Measurements from ENCODE around the gene SPEN.
"Not testable (repeated sequence)": the region's sequence is repeated elsewhere in the genome, so short reads cannot be mapped to it uniquely, and the experiment has no call there.

Gene SPEN

DNA sequence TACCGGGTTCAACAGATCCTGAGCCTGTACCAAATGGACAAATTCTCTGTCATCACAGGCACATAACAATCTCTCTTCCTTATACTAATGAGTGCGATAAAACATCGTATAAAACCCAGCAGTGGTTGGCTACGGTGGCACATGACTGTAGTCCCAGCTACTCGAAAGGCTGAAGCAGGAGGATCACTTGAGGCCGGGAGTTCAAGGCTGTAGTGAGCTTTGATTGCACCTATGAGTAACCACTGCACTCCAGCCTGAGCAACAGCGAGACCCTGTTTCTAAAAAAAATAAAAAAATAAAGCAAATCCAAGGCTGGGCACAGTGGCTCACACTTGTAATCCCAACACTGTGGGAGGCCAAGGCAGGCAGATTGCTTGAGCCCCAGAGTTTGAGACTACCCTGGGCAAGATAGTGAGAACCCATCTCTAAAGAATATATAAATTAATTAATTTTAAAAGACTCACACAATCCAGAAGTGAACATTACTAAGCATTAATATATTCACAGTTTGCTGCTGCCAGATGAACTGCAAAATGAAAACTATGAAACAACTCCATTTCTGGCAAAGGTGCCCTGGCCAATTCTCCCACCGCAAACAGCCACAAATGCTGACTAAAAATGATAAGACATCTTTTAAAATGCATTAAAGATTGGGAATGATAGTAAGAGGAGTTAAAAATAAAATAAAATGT is 115.3 kb downstream of the SPEN start:
- no peak for DNase-seq

DNA sequence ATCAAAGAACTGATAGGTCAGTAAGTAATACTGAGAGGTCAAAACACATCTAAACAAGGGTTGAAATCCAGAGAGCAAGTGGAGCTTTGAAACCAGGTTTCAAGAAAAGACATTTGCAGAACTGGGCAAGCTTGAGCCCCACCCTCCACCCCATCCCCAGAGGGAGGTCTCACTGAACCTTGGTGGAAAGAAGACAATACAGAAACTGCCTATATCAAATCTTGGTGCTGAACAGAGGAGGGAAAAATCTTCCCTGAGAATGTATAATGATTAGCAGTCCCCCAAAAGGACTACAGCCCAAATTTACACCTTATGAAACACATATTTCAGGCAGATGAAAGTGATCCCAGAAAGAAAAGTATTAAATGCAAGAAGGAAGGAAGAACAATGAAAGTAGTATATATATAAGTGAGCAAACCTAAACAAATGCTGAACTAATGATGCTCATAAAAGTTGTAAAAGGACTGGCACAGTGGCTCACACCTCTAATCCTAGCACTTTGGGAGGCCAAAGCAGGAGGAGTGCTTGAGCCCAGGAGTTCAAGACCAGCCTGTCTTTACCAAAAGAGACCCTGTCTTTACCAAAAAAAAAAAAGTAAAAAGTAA is 116.0 kb downstream of the SPEN start:
- no peak for DNase-seq

DNA sequence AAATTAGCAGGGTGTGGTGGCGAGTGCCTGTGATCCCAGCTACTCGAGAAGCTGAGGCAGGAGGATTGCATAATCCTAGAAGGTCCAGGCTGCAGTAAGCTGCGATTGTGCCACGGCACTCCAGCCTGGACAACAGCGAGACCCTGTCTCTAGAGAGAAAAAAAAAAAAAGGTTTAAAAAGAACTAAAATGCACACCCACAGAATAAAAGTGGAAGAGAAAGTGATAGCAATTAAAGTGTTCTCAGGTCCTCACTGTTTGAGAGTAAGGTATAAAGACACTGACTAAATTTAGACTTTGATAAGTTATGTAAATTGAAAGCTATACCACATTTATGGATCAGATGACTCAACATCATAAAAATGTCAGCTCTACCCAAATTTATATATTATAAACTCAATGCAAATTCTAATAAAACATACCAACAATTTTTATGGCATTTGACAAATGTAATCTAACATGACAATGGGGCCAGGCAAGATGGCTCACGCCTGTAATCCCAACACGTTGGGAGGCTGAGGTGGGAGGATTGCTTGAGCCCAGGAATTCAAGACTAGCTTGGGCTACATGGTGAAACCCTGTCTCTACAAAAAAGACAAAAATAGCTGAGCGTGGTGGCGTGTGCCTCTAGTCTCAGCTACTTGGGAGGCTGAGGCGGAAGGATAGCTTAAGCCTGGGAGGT is 116.6 kb downstream of the SPEN start:
- DNase-seq = no peak

DNA sequence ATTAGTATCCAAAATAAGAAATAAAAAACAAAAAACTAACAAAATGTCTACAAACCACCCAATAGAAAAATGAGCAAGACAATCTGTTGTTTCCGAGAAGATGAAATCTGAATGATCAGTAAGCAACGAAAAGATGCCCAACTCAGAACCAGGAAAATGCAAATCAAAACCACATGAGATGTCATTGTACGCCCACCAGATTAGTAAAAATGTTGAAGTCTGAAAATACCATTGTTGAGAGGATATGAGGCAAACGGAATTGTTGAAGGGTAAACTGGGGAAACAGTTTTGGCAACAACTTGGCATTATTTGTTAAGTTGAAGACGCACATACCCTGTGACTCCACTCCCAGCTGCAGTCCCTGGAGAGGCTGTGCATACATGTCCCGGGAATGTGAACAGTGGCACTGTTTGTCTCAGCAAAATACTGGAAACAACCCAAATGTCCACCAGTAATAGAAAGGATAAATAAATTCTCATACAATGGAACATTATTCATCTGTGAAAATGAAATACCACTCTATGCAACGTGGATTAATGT is 117.8 kb downstream of the SPEN start:
- no peak for DNase-seq

DNA sequence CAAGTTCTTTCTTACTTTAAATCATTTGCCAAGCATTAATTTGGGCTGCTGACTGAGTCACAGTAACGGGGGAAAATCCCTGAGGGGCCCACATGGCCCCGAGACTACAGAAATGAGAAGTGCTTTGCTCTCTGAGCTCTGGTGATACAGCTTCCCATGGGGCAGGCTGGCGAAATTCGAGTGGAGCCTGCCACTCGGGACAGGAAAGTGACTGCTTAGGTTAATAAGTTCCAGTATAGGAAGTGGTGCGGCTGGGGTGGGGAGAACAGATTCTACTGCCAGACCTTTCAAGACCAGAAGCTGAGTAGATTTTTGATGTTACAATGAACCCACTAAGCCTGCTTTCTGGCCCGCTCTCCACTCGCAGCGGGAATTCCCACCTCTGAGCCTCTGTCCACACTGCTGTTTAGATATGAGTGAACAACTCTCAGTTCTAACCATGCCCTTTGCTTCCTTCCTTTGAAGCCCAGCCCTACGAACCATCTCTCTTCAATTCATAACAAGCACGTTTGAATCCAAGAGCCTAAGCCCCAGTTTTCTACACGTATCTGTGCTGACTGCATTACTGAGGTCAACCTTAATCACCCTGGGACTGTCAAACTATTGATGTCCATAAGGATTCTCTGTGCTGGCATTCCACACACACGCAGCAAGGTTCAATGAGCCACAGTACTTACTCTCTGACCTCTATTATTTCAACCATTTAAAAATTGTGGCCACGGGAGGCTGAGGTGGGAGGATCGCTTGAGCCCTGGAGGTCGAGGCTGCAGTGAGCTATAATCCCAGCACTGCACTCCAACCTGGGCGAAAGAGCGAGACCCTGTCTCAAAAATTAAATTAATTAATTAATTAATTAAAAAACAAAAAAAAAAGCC is 118.8 kb downstream of the SPEN start:
- DNase-seq = peak; percentile 43

DNA sequence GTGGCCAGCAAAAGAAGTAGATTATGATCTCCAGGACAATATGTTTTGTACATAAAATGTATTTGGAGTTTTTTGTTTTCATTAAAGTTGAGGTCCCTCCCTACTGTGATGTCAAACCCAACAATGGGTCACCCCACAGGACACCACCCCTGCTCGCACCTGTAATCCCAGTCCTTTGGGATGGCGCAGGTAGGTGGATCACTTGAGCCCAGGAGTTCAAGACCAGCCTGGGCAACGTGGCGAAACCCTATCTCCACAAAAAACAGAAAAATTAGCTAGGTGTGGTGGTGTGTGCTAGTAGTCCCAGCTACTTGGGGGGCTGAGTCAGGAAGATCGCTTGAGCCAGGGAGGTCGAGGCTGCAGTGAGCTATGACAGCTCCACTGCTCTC is 119.4 kb downstream of the SPEN start:
- DNase-seq = no peak

DNA sequence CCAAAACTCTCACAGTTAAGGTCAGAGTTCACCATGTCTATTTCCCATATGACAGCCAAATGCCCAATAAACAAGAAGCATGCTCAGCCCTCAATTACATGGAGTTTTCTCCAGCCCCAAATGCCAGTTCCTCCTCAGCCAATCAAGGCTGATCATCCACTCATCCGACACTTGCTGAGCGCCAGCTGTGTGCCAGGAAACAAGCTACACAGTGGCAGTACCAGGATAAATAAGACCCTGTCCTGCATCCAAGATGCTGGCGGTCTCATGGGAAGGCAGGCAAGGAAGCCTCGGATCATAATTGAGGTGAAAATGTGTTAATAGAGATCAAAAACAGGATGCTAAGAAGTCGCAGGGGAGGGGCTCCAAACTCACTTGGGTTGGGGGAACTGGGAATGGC is 120.7 kb downstream of the SPEN start:
- no peak for DNase-seq

DNA sequence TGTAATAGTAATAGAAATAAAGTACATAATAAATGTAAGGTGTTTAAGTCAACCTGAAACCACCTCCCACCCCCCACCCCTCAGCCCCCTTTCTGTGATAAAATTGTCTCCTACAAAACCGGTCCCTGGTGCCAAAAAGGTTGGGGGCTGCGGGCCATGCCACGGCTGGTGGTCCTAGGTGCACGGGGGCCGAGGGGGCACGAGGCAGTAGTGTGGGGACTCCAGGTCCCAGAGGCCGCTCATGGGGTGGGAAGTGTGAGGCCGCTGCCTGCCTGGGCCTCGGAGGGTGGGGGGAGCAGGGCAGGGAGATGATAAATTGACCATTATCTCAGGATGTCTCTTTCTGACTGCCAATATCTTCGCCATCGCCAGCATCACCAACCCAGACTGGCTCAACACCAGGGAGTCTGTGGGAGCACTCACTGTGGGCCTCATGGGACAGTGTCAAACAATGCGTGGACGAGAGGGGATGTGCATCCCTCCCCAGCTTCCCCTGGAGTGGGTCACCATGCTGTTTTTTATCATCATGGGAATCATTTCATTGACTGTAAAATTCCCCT is 121.9 kb downstream of the SPEN start:
- DNase-seq = no peak

DNA sequence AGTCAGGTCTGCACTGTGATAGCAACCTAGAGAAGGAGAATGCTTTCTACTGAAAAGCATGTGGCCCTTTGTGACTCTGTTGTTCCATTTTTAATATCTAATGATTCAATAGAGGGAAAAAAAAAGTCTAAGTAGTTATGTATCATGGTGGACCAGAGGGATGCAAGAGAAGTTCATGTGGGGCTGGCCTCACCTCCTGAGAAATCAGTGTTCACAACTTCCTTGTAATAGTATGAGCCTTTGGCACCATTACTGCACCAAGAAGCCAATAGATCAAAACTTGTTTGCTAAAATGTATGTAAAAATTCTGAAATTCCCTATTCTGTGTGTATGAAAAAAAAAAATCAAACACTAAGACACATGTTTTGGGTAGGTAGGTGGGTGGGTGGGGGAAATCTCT is 123.4 kb downstream of the SPEN start:
- no peak for DNase-seq

DNA sequence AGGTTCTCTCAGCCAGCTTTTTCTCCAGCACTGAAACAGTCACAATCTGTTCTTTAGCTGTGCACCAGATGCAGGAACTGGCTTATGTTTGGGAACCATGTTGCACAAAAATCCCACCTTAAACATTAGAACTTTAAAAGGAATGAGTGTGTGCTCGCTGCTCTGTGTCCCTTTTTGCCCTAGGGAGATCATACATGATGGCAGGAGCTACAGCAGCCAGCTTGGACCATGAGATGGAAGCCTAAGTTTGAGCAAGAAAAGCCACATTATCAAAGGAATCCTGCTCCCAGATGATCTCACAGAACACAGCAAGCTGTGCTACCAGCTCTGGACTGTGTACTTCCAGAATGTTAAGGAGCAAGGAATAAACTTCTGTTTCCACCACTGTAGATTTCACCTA is 124.9 kb downstream of the SPEN start:
- no peak for DNase-seq

DNA sequence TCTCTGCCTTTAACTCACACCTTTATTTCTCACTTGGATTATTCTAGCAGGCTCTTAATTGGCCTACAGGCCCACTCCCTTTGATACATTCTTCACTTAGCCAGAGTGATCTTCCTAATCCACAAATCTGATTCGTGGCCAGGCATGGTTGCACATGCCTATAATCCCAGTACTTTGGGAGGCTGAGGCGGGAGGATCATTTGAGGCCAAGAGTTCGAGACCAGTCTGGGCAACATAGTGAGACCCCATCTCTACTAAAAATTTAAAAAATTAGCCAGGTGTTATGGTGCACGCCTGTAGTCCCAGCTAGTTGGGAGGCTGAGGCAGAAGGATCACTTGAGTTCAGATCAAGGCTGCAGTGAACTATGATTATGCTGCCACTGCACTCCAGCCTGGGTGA is 126.3 kb downstream of the SPEN start:
- no peak for DNase-seq

DNA sequence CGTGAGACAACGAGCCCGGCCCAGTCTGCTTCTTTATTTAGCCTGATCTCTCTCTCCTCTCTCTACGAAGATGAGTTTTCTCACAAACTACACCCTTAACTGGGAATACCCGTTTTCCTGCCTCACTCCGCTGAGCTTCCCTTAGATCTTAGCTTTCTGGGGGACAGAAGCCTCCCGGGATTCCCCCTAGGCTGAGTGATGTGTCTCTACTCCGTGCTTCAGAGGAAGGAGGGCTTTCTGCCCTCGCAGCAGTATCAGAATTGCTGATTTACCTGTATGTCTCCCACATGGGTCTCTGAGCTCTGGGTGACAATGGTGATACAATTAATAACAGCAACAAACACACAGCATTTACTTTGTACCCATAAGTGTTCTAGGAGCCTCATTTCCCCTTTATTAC is 127.3 kb downstream of the SPEN start:
- no peak for DNase-seq

DNA sequence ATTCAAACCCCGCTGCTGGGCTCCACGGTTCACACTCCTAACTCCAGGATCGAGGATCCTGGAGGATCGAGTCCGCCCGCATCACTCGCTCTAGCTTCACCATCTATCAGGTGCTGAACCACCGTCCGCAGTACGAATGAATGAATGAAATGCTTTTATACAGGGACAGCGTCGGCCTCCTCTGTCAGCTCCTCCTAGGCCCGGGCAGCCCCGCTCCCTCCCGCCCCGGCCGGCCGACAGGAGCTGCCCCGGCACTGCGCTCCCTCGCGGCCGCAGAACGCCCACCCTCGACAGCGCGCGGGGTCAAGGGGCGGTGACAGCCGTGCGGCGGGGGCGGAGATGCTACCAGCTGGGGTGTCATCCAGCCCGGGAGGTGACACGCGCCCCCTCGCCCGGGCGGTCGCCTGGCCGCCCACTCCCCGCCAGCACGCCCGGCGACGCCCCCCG is 127.9 kb downstream of the SPEN start:
- peak; percentile 61 for DNase-seq

DNA sequence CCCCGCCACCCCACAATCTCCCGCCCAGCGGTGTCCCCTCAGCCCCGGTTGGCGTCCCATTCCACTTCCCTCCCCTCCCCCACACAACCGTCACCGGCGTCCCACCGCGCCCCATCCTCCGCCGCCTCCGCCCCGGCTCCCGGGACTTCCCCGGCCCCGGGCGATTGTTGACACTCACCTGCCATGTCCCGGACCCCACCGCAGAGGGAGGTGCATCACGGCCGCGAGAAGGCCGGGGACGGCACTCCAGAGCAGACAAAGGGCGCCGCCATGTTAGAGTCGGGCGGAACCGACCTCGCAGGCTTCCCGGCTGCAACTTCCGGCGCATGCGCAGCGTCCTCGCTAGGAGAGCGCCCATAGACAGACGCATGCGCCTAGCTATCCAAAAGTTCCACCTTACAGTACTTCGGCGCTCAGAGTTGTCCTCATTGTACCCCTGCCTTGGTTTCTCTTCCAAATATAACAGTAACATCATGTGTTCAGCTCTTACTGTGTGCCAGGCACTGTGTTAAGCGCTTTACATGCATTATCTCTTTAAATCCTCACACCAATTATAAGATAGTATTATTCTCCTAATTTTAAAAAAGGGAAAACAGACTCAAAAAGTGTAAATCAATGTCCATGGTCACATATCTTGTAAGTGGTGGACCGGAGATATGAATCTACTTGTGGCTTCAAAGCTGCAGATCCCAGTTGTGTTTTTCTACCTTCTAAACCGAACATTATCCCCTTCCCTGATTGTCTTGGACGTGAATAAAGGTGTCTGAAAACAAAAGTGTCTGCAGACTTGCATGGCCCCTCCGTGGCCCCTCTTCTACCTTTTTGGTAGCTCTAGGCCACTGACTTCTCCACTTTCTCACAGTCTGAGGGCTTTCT is 128.5 kb downstream of the SPEN start, which contains the start of gene ZBTB17:
Gene ZBTB17 (minus strand): TSS at position 297 of the 876 bp plus-strand sequence. CDS start 27,606 bp downstream, outside the sequence.
- peak; percentile 95 for DNase-seq

DNA sequence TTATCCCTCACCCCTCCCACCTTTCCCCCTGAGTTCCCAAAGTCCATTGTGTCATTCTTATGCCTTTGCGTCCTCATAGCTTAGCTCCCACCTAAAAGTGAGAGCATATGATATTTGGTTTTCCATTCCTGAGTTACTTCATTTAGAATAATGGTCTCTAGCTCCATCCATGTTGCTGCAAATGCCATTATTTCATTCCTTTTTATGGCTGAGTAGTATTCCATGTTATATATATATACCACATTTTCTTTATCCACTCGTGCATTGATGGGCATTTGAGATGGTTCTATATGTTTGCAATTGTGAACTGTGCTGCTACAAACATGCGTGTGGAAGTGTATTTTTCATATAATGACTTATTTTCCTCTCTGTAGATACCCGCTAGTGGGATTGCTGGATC is 130.4 kb downstream of the SPEN start:
- DNase-seq = not testable (repeated sequence)

DNA sequence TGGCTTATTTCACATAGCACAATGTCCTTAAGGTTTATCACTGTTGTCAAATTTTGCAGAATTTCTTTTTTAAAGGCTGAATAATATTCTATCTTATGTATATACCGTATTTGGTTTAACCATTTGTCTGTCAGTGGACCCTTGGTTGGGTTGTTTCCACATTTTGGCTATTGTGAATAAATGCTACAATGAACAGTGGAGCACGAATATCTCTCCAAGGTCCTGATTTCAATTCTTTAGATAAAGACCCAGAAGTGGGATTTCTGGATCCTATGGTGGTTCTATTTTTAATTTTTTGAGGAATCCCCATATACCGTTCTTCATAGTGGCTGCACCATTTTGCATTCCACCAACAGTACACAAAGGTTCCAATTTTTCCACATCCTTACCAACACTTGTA is 134.2 kb downstream of the SPEN start:
- no peak for DNase-seq

DNA sequence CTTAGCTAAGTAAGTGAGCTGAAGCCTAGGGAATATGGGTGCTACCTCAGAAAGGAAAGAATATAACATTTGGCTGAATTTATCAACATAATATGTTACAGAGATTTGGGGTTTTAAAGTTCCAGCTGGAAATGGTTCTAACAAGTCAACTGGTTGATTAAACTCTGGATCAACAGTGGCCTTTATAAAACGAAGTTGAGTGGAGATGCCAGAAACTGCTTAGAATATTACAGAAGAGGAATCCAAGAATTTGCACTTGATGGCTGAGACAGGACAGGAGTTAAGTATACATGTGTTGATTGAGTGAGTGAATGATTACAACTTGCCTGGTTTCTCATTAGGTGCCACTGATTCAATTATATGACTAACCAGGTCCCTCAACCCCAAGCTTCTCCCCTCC is 135.8 kb downstream of the SPEN start:
- DNase-seq = no peak

DNA sequence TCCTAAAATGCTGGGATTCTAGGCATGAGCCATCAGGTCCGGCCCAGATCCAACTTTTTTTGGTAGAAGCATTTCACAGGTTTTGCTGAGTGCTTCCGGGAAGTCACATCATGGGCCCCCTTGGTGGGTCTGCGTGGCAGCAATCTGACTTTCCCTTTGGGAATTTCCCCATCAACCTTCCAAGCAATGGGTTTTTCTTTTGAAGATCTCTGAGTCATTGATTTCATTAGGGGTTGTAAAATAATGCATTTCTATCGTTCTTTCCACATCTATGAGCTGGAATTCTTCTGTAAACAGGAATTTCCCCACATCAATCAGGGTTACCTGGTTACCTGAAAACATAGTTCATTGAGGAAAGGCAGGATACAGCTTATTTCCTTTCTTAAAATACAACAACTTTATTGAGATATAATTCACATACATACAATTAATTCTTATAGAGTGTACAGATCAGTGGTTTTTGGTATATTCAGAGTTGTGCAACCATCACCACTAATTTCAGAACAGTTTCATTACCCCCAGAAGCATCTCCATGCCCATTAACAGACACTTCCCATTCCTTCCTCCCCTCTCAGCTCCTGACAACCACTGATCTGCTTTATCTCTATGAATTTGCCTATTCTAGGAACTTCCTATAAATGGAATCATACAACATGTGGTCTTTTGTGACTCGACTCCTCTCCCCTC is 138.2 kb downstream of the SPEN start:
- no peak for DNase-seq

DNA sequence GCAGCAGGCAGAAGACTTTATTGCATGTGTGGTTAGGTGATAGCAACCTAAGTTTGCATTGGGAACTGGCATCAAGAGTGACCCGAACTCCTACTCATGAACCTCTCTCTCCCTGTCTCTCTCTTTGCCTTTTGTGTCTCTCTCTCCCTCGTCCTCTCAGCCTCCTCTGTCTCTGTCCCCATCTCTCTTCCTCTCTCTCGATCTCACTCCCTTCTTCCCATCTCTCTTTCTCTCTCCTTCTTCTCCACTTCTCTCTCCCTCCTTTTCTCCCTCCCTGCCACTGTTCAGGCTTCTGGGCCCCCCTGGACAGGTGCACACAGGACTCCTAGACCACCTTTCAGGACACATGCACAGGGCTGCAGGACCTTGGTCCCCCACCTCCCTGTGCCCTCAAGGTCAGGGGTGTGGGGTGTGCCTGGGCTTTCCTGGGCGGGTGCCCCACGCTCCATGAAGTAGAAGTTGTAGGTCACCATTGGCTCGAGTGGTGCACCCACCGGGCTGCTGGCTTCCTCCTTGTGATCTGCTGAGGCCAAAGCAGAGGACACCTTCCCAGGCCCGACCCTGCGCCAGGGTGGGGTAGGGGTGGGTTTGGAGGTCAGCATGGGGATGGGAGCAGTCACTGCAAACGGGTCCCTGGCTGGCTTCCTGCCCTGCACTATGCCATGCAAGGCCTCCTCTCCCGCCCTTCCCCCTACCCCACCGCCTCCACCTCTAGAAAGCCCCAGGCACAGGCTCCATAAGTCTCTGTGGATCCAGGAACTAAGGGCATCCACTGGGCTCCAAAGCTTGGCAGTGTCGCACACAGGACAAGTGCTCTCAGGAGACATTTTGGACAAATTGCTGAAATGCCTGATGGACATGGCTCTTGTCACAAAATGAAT is 141.6 kb downstream of the SPEN start:
- DNase-seq = no peak

DNA sequence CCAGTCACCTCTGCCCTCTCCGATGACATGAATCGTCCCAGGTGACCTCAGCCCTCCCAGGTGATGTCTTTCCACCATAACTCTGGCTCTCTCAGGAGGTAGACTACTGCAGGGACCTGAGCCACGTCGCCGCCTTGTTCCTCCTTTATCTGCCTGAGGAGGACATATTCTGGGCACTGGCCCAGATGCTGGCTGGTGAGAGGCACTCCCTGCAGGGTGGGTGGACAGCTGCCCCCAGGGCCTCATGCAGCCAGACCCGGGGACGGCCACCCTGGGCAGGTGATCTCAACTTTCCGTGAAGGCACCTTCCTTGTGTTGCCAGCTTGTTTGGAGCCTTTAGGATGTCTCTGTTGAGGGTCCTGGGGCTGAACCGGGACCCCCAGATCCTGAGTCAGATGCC is 142.3 kb downstream of the SPEN start:
- no peak for DNase-seq

Data from effector CD4-positive, alpha-beta T cell (primary cell).